Astrocyte (in vitro differentiated cells and primary cell): ENCODE measurements around the gene PILRA.

ENCODE experiments used
- CTCF ChIP-seq: IDR thresholded peaks from 2 replicates; pipeline ENCODE4 v1.5.1; 2011; ENCODE audit warnings: low read depth, mild to moderate bottlenecking, inconsistent platforms, low read length, moderate library complexity; ENCODE audit not compliant: insufficient read depth
- EZH2 ChIP-seq: IDR thresholded peaks from 2 replicates; pipeline ENCODE4 v1.6.1; 2012; ENCODE audit warnings: mild to moderate bottlenecking, low read length, inconsistent platforms; ENCODE audit not compliant: insufficient read depth

GRCh38 chr7:100427762-100428198 lies 54.5 kb downstream of the PILRA start:
- no peak for TF ChIP-seq CTCF
- no peak for TF ChIP-seq EZH2
